ENCODE data around the gene STON2.

STON2 gene

GRCh38 chr14:81313200-81313599, 86.9 kb downstream of the STON2 start:
- no peak for FAIRE-seq

GRCh38 chr14:81312289-81312876, 87.7 kb downstream of the STON2 start:
- DNase-seq (ENCODE audit: insufficient read length, low spot score) (no peak), FAIRE-seq (no peak)
- TF ChIP-seq CTCF (IDR thresholded peaks at IDR 0.05; ENCODE audit: insufficient read depth, missing control alignments), result no peak

More at GRCh38 chr14:81313200-81313599, 86.9 kb downstream of the STON2 start:
- no peak for TF ChIP-seq CTCF (IDR thresholded peaks at IDR 0.05; ENCODE audit: insufficient read depth, missing control alignments)
- DNase-seq (ENCODE audit: insufficient read length, low spot score), result no peak

DNA sequence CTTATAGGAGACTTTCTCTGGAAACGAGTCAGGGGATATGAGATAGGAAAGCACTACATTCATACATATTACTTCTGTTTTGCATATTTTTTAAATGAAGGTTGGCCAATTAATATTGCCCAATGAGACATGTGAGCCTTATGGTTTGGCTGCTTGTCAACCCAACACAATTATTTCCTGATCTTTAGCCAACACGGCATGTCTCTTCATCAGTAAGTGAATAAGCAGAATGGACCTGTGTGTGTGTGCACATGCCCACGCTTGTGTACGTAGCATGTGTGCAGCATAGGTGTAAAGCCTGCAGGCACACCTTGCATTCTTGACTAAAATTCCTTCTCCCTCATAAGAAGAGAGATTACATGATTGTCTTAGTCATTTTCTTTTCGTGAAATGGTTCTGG, 88.3 kb downstream of the STON2 start:
- no peak for TF ChIP-seq CTCF (IDR thresholded peaks at IDR 0.05; ENCODE audit: insufficient read depth, missing control alignments)
- no peak for FAIRE-seq
- DNase-seq (ENCODE audit: insufficient read length, low spot score), result no peak

DNA sequence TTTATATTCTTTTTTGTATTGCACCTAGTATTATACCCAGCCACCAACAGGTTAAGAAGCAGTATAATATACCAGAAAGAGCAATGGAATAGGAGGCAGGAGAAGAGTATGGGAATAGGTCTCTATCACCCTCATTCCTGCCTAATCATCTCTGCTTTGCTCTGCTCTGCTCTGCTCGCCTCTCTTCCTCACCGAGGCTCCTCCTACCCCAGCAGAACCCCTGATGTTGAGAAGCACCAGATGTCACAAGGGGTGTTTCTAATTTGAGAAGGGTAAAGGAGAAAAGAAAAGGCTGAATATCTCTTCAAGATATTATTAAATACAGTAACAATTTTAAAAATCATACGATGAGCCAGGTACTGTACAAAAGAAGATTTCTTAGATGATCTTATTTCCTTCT, 89.0 kb downstream of the STON2 start:
- DNase-seq (ENCODE audit: insufficient read length, low spot score), result no peak
- no peak for TF ChIP-seq CTCF (IDR thresholded peaks at IDR 0.05; ENCODE audit: insufficient read depth, missing control alignments)
- FAIRE-seq, result no peak

GRCh38 chr14:81310606-81311005, 89.5 kb downstream of the STON2 start:
- no peak for DNase-seq (ENCODE audit: insufficient read length, low spot score)
- no peak for TF ChIP-seq CTCF (IDR thresholded peaks at IDR 0.05; ENCODE audit: insufficient read depth, missing control alignments)
- FAIRE-seq, result no peak

GRCh38 chr14:81309511-81309910, 90.6 kb downstream of the STON2 start:
- DNase-seq (ENCODE audit: insufficient read length, low spot score), result no peak
- FAIRE-seq, result no peak
- TF ChIP-seq CTCF (IDR thresholded peaks at IDR 0.05; ENCODE audit: insufficient read depth, missing control alignments), result no peak

- no peak for DNase-seq (ENCODE audit: insufficient read length, low spot score)
- no peak for TF ChIP-seq CTCF (IDR thresholded peaks at IDR 0.05; ENCODE audit: insufficient read depth, missing control alignments)
- no peak for FAIRE-seq
Observed at GRCh38 chr14:81305743-81306142, 94.4 kb downstream of the STON2 start.

All from D721Med (cell line).